ENCODE data around the gene IQGAP1. TPM values are rescaled to one million over a fixed set of nuclear protein-coding genes. Genes with fewer than 3 reads are reported as not detected.

Gene IQGAP1
- total RNA-seq, 1 experiment from 2014 or later = 72.4 TPM

DNA sequence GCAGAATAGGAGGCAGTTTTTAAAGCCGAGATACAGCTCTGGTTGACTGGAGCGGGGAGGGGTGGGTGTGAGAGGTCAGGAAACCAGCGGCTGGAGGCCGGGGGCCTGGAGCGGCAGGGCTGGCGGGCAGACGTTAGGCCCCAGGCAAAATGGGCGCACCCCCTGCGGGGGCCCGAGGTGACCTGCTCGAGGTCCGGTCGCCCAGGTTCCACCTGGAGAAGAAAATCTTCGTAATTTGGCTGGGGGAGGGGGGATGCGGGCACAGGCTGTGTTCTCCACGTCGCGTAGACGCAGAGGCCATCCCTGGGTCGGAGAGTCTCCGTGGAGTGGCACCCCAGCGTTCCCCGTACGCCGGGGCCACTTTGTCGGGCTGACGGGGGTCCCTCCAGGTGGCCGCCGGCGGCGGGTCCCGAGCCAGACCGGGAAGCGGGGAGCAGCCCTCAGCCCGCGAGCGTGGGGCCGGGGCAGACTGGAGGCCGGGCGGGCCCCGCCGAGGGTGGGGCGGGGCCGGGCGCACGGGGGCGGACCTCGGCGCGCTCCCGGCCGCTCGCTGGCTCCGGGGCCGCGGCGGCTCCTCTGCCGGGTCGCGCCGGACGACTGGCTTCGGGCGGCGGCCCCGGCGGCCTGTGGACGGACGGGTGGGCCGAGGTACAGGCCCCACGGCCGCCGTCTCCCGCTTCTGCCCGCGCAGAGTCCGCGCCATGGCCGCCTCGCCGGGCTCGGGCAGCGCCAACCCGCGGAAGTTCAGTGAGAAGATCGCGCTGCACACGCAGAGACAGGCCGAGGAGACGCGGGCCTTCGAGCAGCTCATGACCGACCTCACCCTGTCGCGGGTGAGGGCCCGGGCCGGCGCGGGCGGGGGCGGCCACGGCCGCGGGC is 141.6 kb downstream of the IQGAP1 start, which contains the start of gene CRTC3:
Gene CRTC3 (plus strand): TSS at position 553 of the 879 bp plus-strand sequence. CDS start 149 bp downstream, at position 702.
- no peaks in the 10 kb centered on the region for H4K20me1 ChIP-seq (ENCODE audit: control insufficient read depth, insufficient read depth, insufficient read length)
- peak within 1 kb of the TSS; percentile 24 for H3K14ac ChIP-seq (ENCODE audit: insufficient read depth, low read length)
- no peak within 1 kb of the TSS for H3K18ac ChIP-seq (ENCODE audit: insufficient read length, low read depth, low read length)
- no peak within 1 kb of the TSS for H2AFZ ChIP-seq (ENCODE audit: low read length)
- no peak within 1 kb of the TSS for H4K5ac ChIP-seq (ENCODE audit: insufficient read length, low read depth, low read length)
- no peak within 1 kb of the TSS for H2BK12ac ChIP-seq (ENCODE audit: insufficient read length, low read depth, low read length)
- no peak within 1 kb of the TSS for H3K23ac ChIP-seq (ENCODE audit: insufficient read length, low read depth, low read length)
- peak; percentile 46 for DNase-seq
- no CpG with 5 or more reads among the region's 104 CpGs for WGBS (ENCODE audit: extremely low coverage, insufficient read length, low lambda C conversion rate)
- H2BK120ac ChIP-seq (ENCODE audit: low read depth, low read length, poor library complexity, severe bottlenecking) = no peak within 1 kb of the TSS
- H3T11ph ChIP-seq (ENCODE audit: low read length) = no peak within 1 kb of the TSS
- H3K27ac Mint-ChIP-seq = no peak within 1 kb of the TSS
- H3K4me1 Mint-ChIP-seq = peaks cover 6 to 18% of the 10 kb centered on the region in 2 experiments
- H3K23me2 ChIP-seq (ENCODE audit: insufficient read length, low read depth, low read length, poor library complexity, severe bottlenecking) = peaks cover 5% of the 10 kb centered on the region
- no peaks in the 10 kb centered on the region for H3K9me3 ChIP-seq (ENCODE audit: control insufficient read depth, low read depth, low read length)
- H3K27me3 ChIP-seq (ENCODE audit: insufficient read depth, low read length) = peaks cover 14% of the 10 kb centered on the region
- TF ChIP-seq, protein P1, sequence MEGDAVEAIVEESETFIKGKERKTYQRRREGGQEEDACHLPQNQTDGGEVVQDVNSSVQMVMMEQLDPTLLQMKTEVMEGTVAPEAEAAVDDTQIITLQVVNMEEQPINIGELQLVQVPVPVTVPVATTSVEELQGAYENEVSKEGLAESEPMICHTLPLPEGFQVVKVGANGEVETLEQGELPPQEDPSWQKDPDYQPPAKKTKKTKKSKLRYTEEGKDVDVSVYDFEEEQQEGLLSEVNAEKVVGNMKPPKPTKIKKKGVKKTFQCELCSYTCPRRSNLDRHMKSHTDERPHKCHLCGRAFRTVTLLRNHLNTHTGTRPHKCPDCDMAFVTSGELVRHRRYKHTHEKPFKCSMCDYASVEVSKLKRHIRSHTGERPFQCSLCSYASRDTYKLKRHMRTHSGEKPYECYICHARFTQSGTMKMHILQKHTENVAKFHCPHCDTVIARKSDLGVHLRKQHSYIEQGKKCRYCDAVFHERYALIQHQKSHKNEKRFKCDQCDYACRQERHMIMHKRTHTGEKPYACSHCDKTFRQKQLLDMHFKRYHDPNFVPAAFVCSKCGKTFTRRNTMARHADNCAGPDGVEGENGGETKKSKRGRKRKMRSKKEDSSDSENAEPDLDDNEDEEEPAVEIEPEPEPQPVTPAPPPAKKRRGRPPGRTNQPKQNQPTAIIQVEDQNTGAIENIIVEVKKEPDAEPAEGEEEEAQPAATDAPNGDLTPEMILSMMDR (conservative IDR thresholded peaks at IDR 0.05) = no peak
- H3K4me1 ChIP-seq (ENCODE audit: insufficient read depth, low read length) = no peaks in the 10 kb centered on the region; the same call in 1 of the 2 replicates
- peaks cover 69% of the 10 kb centered on the region for H3K27me3 Mint-ChIP-seq (ENCODE audit: low read depth)
- no peak within 1 kb of the TSS for H2BK15ac ChIP-seq (ENCODE audit: low read depth, low read length)
- no peaks in the 10 kb centered on the region for H3K79me2 ChIP-seq (ENCODE audit: insufficient read depth, low read length)
- no peak within 1 kb of the TSS for H3K56ac ChIP-seq (ENCODE audit: insufficient read length, low read depth, low read length)
- H4K8ac ChIP-seq (replicated peaks; ENCODE audit: insufficient read length, low read depth, low read length) = no peak within 1 kb of the TSS
- peaks cover 0 to 4% of the 10 kb centered on the region in 2 experiments; a peak in 3 of 5 replicates for H3K9me3 Mint-ChIP-seq
- no peaks in the 10 kb centered on the region for H3K79me1 ChIP-seq (ENCODE audit: insufficient read depth, low read depth, low read length, poor library complexity, severe bottlenecking)
- H3K4me2 ChIP-seq (ENCODE audit: insufficient read depth, insufficient read length, low read length) = peak within 1 kb of the TSS; percentile 76
- no peaks in the 10 kb centered on the region for H3K36me3 Mint-ChIP-seq (ENCODE audit: insufficient read depth in 1 of 3, low read depth in 3 of 3)
- H3K4ac ChIP-seq (ENCODE audit: low read depth, low read length) = no peak within 1 kb of the TSS
- no peak within 1 kb of the TSS for H4K91ac ChIP-seq (ENCODE audit: insufficient read length, low read depth, low read length)
- H2BK5ac ChIP-seq (ENCODE audit: insufficient read length, low read length) = no peak within 1 kb of the TSS
- H3K4me3 Mint-ChIP-seq = peak within 1 kb of the TSS; percentile 76 to 89
- H2AK5ac ChIP-seq (ENCODE audit: insufficient read length, low read length) = no peak within 1 kb of the TSS
- no peak within 1 kb of the TSS for H3K27ac ChIP-seq (ENCODE audit: insufficient read length, low read depth, low read length)
- no peak within 1 kb of the TSS for H2BK20ac ChIP-seq (ENCODE audit: low read depth, low read length, poor library complexity, severe bottlenecking)
- H3K9ac ChIP-seq (ENCODE audit: extremely low read depth, insufficient read length, low read length) = no peak within 1 kb of the TSS

All from H9 (cell line).